Activated B cell treated with CpG ODN at 0.5 μM for 24 hours (primary cell): ENCODE measurements around the gene IL1A. TPM values are rescaled to one million over a fixed set of nuclear protein-coding genes. Genes with fewer than 3 reads are reported as not detected.

Source experiments
- ATAC-seq: fragments of 200-7000 bp; cut with Tn5 transposase; one replicate; pipeline ENCODE4 v1.10.0; 2021; ENCODE audit warnings: low read depth, mild to moderate bottlenecking, moderate library complexity
- CTCF ChIA-PET: fragments of 350-600 bp; sonication (Branson Sonifier 250); formaldehyde crosslinking; loops from one replicate; lab custom pipeline; 2021; ENCODE audit warnings: antibody characterized with exemption; lab: Charles Lee
- POLR2A ChIA-PET: fragments of 350-600 bp; sonication (Branson Sonifier 250); formaldehyde crosslinking; loops from one replicate; lab custom pipeline; 2021; ENCODE audit warnings: antibody characterized with exemption; lab: Charles Lee
- DNase-seq: peaks from one replicate; pipeline ENCODE4 v3.0.0; 2022
- H3K27ac Mint-ChIP-seq: one replicate; pipeline ENCODE4 v1.8.0; 2020; ENCODE audit warnings: mixed read lengths
- H3K27me3 Mint-ChIP-seq: one replicate; pipeline ENCODE4 v1.8.0; 2021; ENCODE audit warnings: mixed read lengths
- H3K36me3 Mint-ChIP-seq: one replicate; pipeline ENCODE4 v1.8.0; 2021; ENCODE audit warnings: low read depth, mixed read lengths
- H3K4me1 Mint-ChIP-seq: one replicate; pipeline ENCODE4 v1.8.0; 2021; ENCODE audit warnings: mixed read lengths
- H3K4me3 Mint-ChIP-seq: one replicate; pipeline ENCODE4 v1.8.0; 2020; ENCODE audit warnings: mild to moderate bottlenecking, mixed read lengths
- H3K9me3 Mint-ChIP-seq: one replicate; pipeline ENCODE4 v1.8.0; 2020; ENCODE audit warnings: mixed read lengths
- intact Hi-C: fragments of 100-400 bp; cut with micrococcal nuclease; formaldehyde crosslinking; loops from one replicate; pipeline ENCODE4 v1.15.1; 2024
- total RNA-seq: library from RNA; stranded (reverse); gene quantifications from 2 replicates; pipeline ENCODE4 v1.2.3, GENCODE V29; 2022
- TF ChIP-seq, protein P1 (sequence below): fragments of 200-600 bp; IDR thresholded peaks from one replicate; pipeline ENCODE4 v1.8.0; 2022; ENCODE audit warnings: antibody characterized with exemption, mild to moderate bottlenecking

The IL1A gene
- total RNA-seq, 1 donor from 2014 or later, result 1.9 TPM

DNA sequence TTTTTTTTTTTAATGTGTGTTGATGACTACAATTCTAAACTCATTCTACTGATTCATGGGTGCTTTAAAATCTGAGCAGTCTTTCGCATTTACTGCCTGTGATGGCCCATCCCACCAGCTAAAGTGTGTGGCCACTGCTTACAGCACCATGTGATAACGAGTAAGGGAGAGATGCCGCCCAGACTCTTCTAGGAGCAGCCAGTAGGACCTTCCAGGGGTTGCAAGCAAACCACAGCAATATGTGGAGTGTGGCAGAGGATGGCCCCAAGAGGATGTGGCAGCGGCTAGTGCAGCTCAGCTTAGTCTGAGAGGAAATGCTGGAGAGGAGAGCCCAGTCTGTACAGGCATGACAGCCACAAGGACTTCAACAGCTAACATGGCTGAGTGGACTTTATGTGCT, 37.4 kb upstream of the IL1A start:
- intact Hi-C loops, result no loop called here
- H3K27me3 Mint-ChIP-seq, result no peaks in the 10 kb centered on the region
- ChIA-PET POLR2A (interaction anchor here (0.5 to 0.6 kb wide), 3 partner anchors 12 to 177 kb away, joined by 5 to 11 read pairs (median 6); no protein-coding TSS in a partner anchor), CTCF (interaction anchor here (1.1 kb wide), 1 partner anchor 10 kb away, joined by 3 read pairs; no protein-coding TSS in a partner anchor)
- DNase-seq, result no peak
- ATAC-seq, result no peak
- TF ChIP-seq, protein P1, sequence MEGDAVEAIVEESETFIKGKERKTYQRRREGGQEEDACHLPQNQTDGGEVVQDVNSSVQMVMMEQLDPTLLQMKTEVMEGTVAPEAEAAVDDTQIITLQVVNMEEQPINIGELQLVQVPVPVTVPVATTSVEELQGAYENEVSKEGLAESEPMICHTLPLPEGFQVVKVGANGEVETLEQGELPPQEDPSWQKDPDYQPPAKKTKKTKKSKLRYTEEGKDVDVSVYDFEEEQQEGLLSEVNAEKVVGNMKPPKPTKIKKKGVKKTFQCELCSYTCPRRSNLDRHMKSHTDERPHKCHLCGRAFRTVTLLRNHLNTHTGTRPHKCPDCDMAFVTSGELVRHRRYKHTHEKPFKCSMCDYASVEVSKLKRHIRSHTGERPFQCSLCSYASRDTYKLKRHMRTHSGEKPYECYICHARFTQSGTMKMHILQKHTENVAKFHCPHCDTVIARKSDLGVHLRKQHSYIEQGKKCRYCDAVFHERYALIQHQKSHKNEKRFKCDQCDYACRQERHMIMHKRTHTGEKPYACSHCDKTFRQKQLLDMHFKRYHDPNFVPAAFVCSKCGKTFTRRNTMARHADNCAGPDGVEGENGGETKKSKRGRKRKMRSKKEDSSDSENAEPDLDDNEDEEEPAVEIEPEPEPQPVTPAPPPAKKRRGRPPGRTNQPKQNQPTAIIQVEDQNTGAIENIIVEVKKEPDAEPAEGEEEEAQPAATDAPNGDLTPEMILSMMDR, result no peak
- no peaks in the 10 kb centered on the region for H3K4me1 Mint-ChIP-seq
- no peaks in the 10 kb centered on the region for H3K36me3 Mint-ChIP-seq
- H3K9me3 Mint-ChIP-seq, result no peaks in the 10 kb centered on the region
- no peak overlapping the region for H3K4me3 Mint-ChIP-seq
- H3K27ac Mint-ChIP-seq, result no peak overlapping the region

DNA sequence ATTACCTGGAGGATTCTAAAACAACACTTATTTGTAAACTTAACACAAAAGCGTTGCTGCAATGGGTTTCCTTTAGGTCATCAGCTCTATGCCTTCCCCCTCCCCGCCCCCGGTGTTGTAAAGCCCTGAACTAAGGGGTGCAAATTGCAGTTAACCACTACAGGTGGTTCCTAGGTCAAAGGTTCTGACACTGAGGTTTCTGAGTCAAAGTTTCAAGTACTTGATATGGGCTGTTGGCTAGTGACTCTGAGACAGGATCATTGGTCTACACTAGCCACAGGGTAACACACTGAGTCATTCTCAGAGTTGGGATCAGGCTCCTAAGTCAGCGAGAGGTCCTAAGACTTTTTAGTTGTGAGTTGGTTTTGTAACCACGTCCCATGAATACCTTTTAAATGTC, 36.8 kb upstream of the IL1A start:
- ATAC-seq (no peak), DNase-seq (no peak)
- Mint-ChIP-seq H3K9me3 (no peaks in the 10 kb centered on the region), H3K27me3 (no peaks in the 10 kb centered on the region), H3K27ac (no peak overlapping the region), H3K4me3 (no peak overlapping the region), H3K36me3 (no peaks in the 10 kb centered on the region), H3K4me1 (no peaks in the 10 kb centered on the region)
- ChIA-PET CTCF (no interaction called here), POLR2A (no interaction called here)
- TF ChIP-seq, protein P1, result no peak
- intact Hi-C loops, result no loop called here

DNA sequence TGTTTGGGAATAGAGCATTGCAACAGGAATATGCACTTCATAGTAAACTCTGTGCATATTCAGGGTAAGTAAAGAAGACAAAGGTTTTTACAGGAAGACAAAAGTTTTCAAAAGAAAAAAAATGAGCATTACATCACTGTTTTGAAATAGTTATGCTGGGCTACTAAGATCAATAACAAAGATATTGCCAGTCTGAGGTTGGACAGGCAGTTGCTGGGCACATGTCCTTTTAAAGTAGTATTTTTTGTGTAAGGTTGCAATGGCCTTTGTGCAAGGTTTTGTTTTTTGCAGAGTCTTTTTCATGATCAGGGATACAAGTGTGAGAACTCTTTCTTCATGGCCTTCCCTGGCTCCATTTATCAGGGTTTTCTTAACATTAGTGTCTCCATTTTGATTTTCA, 36.0 kb upstream of the IL1A start:
- intact Hi-C loops, result no loop called here
- Mint-ChIP-seq H3K4me1 (no peaks in the 10 kb centered on the region), H3K36me3 (no peaks in the 10 kb centered on the region), H3K9me3 (no peaks in the 10 kb centered on the region), H3K27me3 (no peaks in the 10 kb centered on the region), H3K4me3 (no peak overlapping the region), H3K27ac (no peak overlapping the region)
- ChIA-PET CTCF (no interaction called here), POLR2A (no interaction called here)
- TF ChIP-seq, protein P1, result no peak
- ATAC-seq (no peak), DNase-seq (no peak)

DNA sequence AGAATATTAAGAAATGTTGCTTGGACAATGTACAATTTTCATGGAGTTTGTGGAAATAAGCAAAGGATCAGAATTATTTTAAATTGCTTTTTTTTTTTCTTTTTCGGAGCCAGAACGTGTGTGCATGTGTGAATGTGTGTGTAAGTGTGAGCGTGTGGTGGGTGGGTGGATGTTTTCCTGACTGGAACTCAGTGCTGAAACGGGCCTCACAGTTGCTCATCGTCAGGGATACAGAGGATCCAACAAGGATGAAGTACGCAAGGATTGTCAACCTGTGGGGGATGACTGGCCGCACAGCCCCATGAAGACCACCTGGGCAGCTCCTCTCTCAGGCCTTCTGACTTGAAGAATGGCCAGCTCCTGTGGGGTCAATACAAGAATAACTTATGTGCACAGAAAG, 34.8 kb upstream of the IL1A start:
- ATAC-seq (no peak), DNase-seq (no peak)
- Mint-ChIP-seq H3K4me1 (no peaks in the 10 kb centered on the region), H3K4me3 (no peak overlapping the region), H3K9me3 (no peaks in the 10 kb centered on the region), H3K36me3 (no peaks in the 10 kb centered on the region), H3K27ac (no peak overlapping the region), H3K27me3 (no peaks in the 10 kb centered on the region)
- CTCF ChIA-PET, result no interaction called here
- POLR2A ChIA-PET, result no interaction called here
- intact Hi-C loops, result no loop called here
- TF ChIP-seq, protein P1, result no peak

DNA sequence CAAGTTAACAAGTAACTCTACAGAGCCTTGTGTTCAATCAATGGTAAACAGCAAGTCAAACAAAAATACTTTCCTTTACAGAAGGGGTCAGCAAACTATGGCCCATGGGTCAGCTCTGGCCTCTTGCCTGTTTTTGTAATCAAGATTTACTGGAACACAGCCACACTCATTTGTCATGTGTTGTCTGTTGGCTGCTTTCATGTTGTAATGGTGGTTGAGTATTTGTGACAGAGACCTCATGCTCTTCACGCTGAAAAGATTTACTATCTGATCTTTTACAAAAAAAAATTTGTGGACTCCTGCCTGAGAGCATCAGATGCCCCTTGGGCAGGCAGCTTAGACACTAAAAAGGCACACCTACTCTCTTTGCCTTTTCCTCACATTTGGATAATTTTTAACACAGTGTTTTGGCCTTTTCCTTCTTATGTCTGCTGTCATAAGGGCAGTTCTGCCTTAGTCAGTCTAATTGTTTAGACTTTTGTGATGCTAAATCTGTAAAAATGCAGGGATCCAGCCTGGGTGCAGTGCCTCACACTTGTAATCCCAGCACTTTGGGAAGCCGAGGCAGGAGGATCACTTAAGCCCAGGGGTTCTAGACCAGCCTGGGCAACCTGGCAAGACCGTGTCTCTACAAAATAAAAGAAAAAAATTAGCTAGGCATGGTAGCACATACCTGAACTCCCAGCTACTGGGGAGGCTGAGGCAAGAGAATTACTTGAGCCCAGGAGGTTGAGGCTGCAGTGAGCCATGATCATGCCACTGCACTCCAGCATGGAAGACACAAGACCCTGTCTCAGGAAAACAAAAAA, 34.0 kb upstream of the IL1A start:
- ATAC-seq (no peak), DNase-seq (no peak)
- Mint-ChIP-seq H3K36me3 (no peaks in the 10 kb centered on the region), H3K4me1 (peaks cover 1% of the 10 kb centered on the region), H3K9me3 (no peaks in the 10 kb centered on the region), H3K27me3 (no peaks in the 10 kb centered on the region), H3K27ac (no peak overlapping the region), H3K4me3 (no peak overlapping the region)
- TF ChIP-seq, protein P1, result no peak
- intact Hi-C loops, result no loop called here
- ChIA-PET POLR2A (no interaction called here), CTCF (no interaction called here)
